Activated CD8-positive, alpha-beta memory T cell treated with anti-CD3 and anti-CD28 coated beads for 1 hour (primary cell): ENCODE measurements around the gene RTEL1.
"Not testable (repeated sequence)": the region's sequence is repeated elsewhere in the genome, so short reads cannot be mapped to it uniquely, and the experiment has no call there.

Source experiments
- DNase-seq, 2 donors: peaks; one replicate each; pipeline ENCODE4 v3.0.0-alpha.2; 2020; ENCODE audit warnings: low read depth in 1 of 2; ENCODE audit errors: extremely low read depth in 1 of 2

The RTEL1 gene

GRCh38 chr20:63657937-63658748 lies at the start of gene RTEL1:
TSS of gene RTEL1 (plus strand) at chr20:63658312. CDS start at chr20:63659403, 1,091 bp downstream.
- peak; percentile 65 to 80 for DNase-seq

GRCh38 chr20:63610581-63611435 lies 47.3 kb upstream of the RTEL1 start:
- no peak for DNase-seq

- DNase-seq = no peak
Measured at GRCh38 chr20:63611646-63612045, 46.5 kb upstream of the RTEL1 start.

GRCh38 chr20:63612276-63612931 lies 45.7 kb upstream of the RTEL1 start:
- DNase-seq = no peak

DNA sequence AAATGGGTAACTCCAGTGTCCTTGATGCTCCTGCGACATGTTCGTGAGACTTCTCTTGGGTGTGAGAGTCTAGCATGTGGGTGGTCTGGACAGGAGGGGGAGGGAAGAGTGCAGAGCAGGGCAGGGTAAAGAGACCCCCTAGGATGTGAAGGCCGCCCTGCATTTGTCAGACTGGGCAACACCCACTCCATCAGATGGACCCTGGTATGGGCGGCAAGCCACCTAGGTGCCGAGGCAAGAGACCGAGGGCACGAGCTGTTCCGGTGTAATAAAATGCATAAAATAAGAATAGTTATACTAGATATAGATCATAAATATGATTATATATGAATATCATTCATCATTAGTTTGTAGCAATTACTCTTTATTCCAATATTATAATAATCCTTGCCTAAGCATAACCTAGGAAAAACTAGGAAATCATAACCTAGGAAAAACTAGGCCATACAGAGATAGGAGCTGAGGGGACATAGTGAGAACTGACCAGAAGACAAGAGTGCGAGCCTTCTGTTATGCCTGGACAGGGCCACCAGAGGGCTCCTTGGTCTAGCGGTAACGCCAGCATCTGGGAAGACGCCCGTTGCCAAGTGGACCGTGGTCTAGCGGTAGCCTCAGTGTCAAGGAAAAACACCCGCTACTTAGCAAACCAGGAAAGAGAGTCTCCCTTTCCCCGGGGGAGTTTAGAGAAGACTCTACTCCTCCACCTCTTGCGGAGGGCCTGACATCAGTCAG lies 44.1 kb upstream of the RTEL1 start:
- not testable (repeated sequence) for DNase-seq

GRCh38 chr20:63617092-63617875 lies 40.8 kb upstream of the RTEL1 start:
- no peak for DNase-seq

DNA sequence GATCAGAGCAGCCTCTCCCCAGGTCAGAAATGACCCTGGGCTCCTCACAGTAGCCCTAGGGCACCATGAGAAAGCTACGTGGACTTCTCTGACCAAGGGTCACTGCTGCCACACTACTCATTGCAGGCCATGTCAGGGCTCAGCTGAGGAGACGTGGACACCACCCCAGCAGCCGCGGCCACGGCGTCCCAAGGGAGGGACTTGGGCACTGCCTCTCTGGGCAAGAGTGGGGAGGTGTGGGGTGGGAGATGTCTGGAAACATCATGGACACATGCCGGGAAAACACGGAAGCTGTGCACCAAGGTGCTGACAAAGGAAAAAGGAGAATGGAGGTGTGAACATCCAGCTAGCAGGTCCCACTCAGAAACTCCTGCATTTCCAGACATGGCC lies 40.2 kb upstream of the RTEL1 start:
- no peak for DNase-seq

DNA sequence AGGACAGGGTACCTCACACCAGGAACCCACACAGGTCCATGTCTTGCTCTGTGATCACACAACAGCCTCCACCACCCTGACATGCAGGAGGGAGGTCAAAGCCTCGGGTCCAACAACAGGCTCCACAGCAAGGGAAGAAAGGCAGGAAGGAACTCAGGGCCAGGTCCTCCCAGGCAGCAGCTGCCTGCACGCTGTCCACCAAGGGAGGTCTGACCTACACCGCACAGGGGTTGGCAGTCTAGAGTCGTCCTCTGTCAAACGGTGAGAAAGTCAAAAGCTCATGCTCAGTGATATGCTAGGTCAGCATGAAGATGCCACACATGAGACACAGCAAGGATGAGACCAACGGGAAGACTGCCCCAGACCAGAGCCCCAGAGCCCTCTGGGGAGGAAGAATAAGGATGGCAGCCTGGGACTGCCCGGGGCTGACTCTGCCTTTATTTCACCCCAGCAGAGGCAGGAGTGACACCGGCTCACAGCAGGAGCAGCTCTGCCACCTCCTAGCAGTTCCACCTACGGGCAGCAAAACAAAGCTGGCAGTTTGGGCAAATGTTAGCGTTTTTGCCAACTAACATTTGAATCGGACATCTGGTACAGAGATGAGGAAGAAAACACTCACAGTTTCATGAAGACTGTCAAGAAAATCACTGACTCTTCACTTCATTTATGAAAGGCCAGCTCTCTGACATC lies 39.7 kb upstream of the RTEL1 start:
- no peak for DNase-seq

- no peak for DNase-seq
Measured at GRCh38 chr20:63619086-63619485, 39.0 kb upstream of the RTEL1 start.

DNA sequence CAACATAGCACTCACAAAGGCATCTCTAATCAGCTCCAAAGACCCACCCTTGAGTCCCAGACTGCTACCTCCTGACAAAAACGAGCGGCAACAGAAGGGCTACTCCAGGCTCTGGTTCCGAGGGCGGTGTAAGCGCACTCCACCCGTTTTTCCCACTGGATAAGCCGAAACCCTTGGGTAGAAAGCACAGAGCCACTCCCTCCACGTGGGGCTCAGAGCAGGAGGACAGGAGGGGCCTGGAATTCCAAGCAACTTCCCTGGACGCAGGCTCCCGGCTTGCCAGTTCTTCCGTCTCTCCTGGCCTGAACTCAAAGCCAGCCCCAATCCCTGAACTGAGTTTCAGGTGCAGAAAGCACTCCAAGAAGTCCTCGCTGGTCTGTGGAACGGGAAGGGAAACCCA lies 38.6 kb upstream of the RTEL1 start:
- DNase-seq = no peak

- no peak for DNase-seq
Measured at GRCh38 chr20:63620991-63621390, 37.1 kb upstream of the RTEL1 start.

DNA sequence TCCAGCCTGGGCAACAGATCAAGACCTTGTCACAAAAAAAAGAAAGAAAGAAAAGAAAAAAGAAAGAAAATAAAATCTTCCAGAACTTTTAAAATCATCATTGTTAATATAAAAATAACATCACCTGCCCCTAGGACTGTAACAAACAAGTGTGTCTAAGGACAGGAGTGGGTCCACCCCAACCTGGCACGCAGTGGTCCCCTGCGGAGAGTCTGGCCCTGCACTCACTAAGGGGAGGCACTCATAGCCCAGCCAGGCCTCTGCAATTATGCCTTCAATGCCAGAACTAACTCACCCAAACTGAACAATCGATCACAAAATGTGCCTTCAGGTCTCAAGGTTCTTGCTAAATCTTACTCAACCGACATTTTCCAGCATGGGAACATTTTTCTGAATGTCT lies 36.0 kb upstream of the RTEL1 start:
- no peak for DNase-seq

GRCh38 chr20:63622732-63623131 lies 35.4 kb upstream of the RTEL1 start:
- no peak for DNase-seq

DNA sequence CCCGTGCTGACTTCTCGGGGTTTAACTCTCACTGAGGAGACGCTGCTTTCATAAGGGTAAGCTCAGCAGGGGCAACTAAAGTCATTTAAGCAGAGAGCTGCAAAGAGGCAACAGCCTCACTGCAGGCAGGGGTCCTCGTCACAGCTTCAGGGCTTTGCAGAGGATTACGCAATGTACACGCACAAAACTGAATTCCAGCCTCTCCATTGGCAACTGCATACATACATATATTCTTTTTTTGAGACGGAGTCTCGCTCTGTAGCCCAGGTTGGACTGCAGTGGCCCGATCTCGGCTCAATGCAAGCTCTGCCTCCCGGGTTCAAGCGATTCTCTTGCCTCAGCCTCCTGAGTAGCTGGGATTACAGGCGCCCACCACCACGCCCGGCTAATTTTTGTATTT lies 33.6 kb upstream of the RTEL1 start:
- DNase-seq = no peak

GRCh38 chr20:63625771-63626423 lies 32.2 kb upstream of the RTEL1 start:
- DNase-seq = no peak

GRCh38 chr20:63626424-63627128 lies 31.5 kb upstream of the RTEL1 start, which contains the start of gene GMEB2:
TSS of gene GMEB2 (minus strand) at chr20:63627101. CDS start at chr20:63619397, 7,704 bp downstream.
- peak in 1 of 2 donors; percentile 55 for DNase-seq

GRCh38 chr20:63627129-63627750 lies 30.9 kb upstream of the RTEL1 start:
- peak; percentile 78 to 91 for DNase-seq
